ENCODE measurements around the gene ADGRA3.

- TF ChIP-seq CTCF (conservative IDR thresholded peaks at IDR 0.05; ENCODE audit: low read depth, low read length) (no peak), EZH2 (IDR thresholded peaks at IDR 0.05; ENCODE audit: borderline replicate concordance, low read depth, low read length, poor library complexity, severe bottlenecking) (no peak)
Observed at GRCh38 chr4:22532117-22532516, 16.3 kb upstream of the ADGRA3 start.

Measured in A673 (cell line).